ENCODE measurements around the gene DIS3.
A peak's percentile ranks its signal among the peaks of the same experiment; 100 is the strongest.

DIS3 gene

DNA sequence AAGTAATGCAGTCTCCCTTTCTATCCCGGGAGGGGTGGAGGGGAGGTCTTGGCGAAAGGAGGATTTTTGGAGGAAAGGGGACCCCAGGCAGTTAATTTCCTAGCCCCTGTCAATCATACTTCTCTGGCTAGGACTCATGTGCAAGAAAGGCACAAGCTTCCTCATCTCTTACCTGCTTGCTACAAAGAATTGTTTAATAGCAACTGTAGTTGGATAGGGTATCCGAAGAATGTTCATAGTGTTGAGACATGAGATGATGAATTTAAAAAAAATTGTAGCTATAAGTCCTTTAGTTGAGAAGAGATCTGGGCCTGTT lies 53.5 kb downstream of the DIS3 start (continued):
- TF ChIP-seq PRDM2 (tag by site-specific recombination; IDR thresholded peaks at IDR 0.05; ENCODE audit: borderline replicate concordance), result no peak
- TF ChIP-seq ZNF654 (tag by site-specific recombination; IDR thresholded peaks at IDR 0.05; ENCODE audit: low read depth), result no peak

DNA sequence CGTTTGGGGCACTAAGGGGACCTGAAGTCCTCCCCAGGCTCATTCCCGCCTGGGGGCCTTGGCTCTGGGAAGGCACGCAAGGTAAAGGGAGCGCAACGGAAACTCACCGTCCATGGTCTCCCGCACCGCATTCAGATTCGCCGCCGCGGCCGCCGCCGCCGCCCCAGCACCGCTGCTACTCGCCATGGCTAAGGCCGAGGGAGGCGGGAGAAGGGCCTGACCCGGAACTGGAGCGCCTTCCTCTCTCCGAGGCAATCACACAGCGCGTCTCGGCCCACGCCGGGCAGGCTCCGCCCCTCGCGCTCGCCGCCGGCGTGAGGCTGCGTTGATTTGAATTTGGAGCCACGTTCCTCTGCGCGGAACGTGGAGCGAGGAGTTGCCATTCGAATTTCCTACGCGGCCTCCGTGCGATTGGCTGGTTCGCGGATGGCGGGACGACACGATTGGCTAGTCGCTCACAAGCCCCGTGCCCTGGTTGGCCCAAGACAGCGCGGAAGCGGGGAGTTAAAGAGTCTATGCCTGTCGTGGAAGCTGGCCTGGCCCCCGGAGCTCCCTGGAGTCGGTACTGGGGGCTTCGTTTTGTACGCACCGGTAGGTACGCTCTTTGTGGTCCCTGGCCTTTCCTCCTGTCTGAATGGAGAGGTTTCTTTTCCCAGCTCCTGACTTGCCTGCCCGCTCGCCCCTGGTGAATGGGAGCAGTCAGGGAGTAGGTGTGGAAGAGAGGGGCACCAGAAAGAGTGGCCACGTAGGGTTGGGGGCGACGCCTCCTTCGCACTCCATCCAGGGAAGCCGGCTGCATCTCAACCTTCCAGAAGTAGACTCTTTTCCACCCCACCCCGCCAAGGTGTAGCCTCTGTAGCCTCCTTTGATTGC lies 54.0 kb downstream of the DIS3 start, which contains the start of the genes BORA and MZT1:
Gene BORA, plus strand, starts transcription at position 507 of the 873 bp plus-strand sequence. CDS start 1,018 bp downstream, outside the sequence.
Gene MZT1, minus strand, starts transcription at position 213 of the 873 bp plus-strand sequence. Its CDS starts 27 bp downstream, at position 186.
- Histone ChIP-seq H3K4me3 (ENCODE audit: low read depth, low read length) (peak within 1 kb of the TSS; percentile 85), H3K36me3 (ENCODE audit: control insufficient read depth in 2 of 2, insufficient read depth in 1 of 2, low read length in 2 of 2) (peaks cover 0 to 56% of the 10 kb centered on the region in 2 experiments; a peak in 1 of 3 replicates), H3K4me1 (ENCODE audit: control insufficient read depth, insufficient read depth, low read length) (no peaks in the 10 kb centered on the region), H3K27ac (ENCODE audit: extremely low read depth, low read depth, low read length) (peak within 1 kb of the TSS; percentile 70), H3K9me3 (ENCODE audit: control insufficient read depth, insufficient read depth, low read depth, low read length) (no peaks in the 10 kb centered on the region)
- POLR2A ChIA-PET, result interaction anchor here (1.0 to 1.1 kb wide), 2 partner anchors 51 to 331 kb away, joined by 3 read pairs; partner anchors contain the start of gene KLF5
- CTCF ChIA-PET, result interaction anchor here (0.6 to 0.7 kb wide), 2 partner anchors 45 to 874 kb away, joined by 3 read pairs; no protein-coding TSS in a partner anchor
- no peak for TF ChIP-seq ZFP69B (tag by site-specific recombination; IDR thresholded peaks at IDR 0.05)
- TF ChIP-seq SP2 (tag by site-specific recombination; IDR thresholded peaks at IDR 0.05), result peak; percentile 95
- TF ChIP-seq ZNF121 (tag by site-specific recombination; IDR thresholded peaks at IDR 0.05), result peak; percentile 19; the same call in 1 of the 2 replicates
- no peak for TF ChIP-seq ZNF23 (tag by site-specific recombination; IDR thresholded peaks at IDR 0.05; ENCODE audit: borderline replicate concordance)
- TF ChIP-seq KLF8 (tag by site-specific recombination; IDR thresholded peaks at IDR 0.05), result 0 out of 2 replicates have a peak, but pooled peaks have one; percentile 8
- peak; percentile 84 for TF ChIP-seq TRIM28 (IDR thresholded peaks at IDR 0.05; ENCODE audit: borderline replicate concordance, low read length)
- TF ChIP-seq SP3 (tag by site-specific recombination; IDR thresholded peaks at IDR 0.05), result peak; percentile 57
- TF ChIP-seq, protein P1, sequence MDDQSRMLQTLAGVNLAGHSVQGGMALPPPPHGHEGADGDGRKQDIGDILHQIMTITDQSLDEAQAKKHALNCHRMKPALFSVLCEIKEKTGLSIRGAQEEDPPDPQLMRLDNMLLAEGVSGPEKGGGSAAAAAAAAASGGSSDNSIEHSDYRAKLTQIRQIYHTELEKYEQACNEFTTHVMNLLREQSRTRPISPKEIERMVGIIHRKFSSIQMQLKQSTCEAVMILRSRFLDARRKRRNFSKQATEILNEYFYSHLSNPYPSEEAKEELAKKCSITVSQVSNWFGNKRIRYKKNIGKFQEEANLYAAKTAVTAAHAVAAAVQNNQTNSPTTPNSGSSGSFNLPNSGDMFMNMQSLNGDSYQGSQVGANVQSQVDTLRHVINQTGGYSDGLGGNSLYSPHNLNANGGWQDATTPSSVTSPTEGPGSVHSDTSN (CRISPR knock-in tag; IDR thresholded peaks at IDR 0.05), result peak; percentile 87; the same call in 1 of the 2 replicates
- no peak for TF ChIP-seq ZNF248 (tag by site-specific recombination; IDR thresholded peaks at IDR 0.05)
- TF ChIP-seq GLIS2 (tag by site-specific recombination; IDR thresholded peaks at IDR 0.05), result peak; percentile 43
- TF ChIP-seq ZNF521 (tag by site-specific recombination; IDR thresholded peaks at IDR 0.05), result no peak
- TF ChIP-seq PRDM10 (tag by site-specific recombination; IDR thresholded peaks at IDR 0.05), result peak; percentile 20; the same call in 1 of the 2 replicates
- TF ChIP-seq ZBTB20 (tag by site-specific recombination; IDR thresholded peaks at IDR 0.05), result peak; percentile 23; the same call in 1 of the 2 replicates
- TF ChIP-seq ZBTB17 (tag by site-specific recombination; IDR thresholded peaks at IDR 0.05), result peak; percentile 82
- TF ChIP-seq ZNF549 (tag by site-specific recombination; IDR thresholded peaks at IDR 0.05), result no peak
- TF ChIP-seq, protein P2, sequence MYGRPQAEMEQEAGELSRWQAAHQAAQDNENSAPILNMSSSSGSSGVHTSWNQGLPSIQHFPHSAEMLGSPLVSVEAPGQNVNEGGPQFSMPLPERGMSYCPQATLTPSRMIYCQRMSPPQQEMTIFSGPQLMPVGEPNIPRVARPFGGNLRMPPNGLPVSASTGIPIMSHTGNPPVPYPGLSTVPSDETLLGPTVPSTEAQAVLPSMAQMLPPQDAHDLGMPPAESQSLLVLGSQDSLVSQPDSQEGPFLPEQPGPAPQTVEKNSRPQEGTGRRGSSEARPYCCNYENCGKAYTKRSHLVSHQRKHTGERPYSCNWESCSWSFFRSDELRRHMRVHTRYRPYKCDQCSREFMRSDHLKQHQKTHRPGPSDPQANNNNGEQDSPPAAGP (tag by site-specific recombination; IDR thresholded peaks at IDR 0.05), result 0 out of 2 replicates have a peak, but pooled peaks have one; percentile 10
- 0 out of 2 replicates have a peak, but pooled peaks have one; percentile 70 for TF ChIP-seq ZSCAN5A (tag by site-specific recombination; IDR thresholded peaks at IDR 0.05)
- TF ChIP-seq ZNF19 (tag by site-specific recombination; IDR thresholded peaks at IDR 0.05; ENCODE audit: low read depth), result no peak
- TF ChIP-seq ZNF157 (tag by site-specific recombination; IDR thresholded peaks at IDR 0.05), result no peak
- no peak for TF ChIP-seq FEZF1 (tag by site-specific recombination; IDR thresholded peaks at IDR 0.05)
